Stimulated activated CD4-positive, alpha-beta T cell treated with anti-CD3 and anti-CD28 coated beads, Interleukin-4, amount 100 ng/mL, for 4 hours (primary cell): ENCODE results near the gene TSPY9.
"Not testable (repeated sequence)": the region's sequence is repeated elsewhere in the genome, so short reads cannot be mapped to it uniquely, and the experiment has no call there.

Experiments
- DNase-seq, 2 experiments: peaks; one replicate each; pipeline ENCODE4 v3.0.0-alpha.2; 2020

TSPY9 gene

GRCh38 chrY:9486967-9487366 lies at the start of gene TSPY9:
TSPY9 (plus strand) TSS chrY:9487267; CDS start chrY:9487313, 46 bp downstream.
- not testable (repeated sequence) for DNase-seq

GRCh38 chrY:9466655-9467054 lies 20.4 kb upstream of the TSPY9 start, which contains the start of gene TSPY1:
TSPY1 (plus strand) TSS chrY:9466955; CDS start chrY:9467001, 46 bp downstream.
- DNase-seq: not testable (repeated sequence)

GRCh38 chrY:9504396-9504795 lies 17.3 kb downstream of the TSPY9 start:
- DNase-seq: not testable (repeated sequence)

GRCh38 chrY:9516287-9516686 lies 29.2 kb downstream of the TSPY9 start:
- DNase-seq: not testable (repeated sequence)

- DNase-seq: not testable (repeated sequence)
Observed at GRCh38 chrY:9527580-9527979, 40.5 kb downstream of the TSPY9 start, which contains the start of gene TSPY10. TSPY10 (plus strand) TSS chrY:9527880; CDS start chrY:9527926, 46 bp downstream.
